Stimulated activated naive CD8-positive, alpha-beta T cell treated with anti-CD3 and anti-CD28 coated beads, Interleukin-15, Interleukin-2, amounts not matched to agents 100 ng/mL and 50 ng/mL, for 24 hours (primary cell): ENCODE data around the gene NEUROG1.

ENCODE experiments used
- H3K27ac Mint-ChIP-seq: one replicate; pipeline ENCODE4 v1.8.0; 2021; ENCODE audit warnings: mild to moderate bottlenecking, mixed read lengths
- H3K27me3 Mint-ChIP-seq: one replicate; pipeline ENCODE4 v1.8.0; 2021; ENCODE audit warnings: mixed read lengths
- H3K36me3 Mint-ChIP-seq: one replicate; pipeline ENCODE4 v1.8.0; 2021; ENCODE audit warnings: low read depth, mixed read lengths
- H3K4me1 Mint-ChIP-seq: one replicate; pipeline ENCODE4 v1.8.0; 2021; ENCODE audit warnings: low read depth, mixed read lengths
- H3K4me3 Mint-ChIP-seq: one replicate; pipeline ENCODE4 v1.8.0; 2021; ENCODE audit warnings: mild to moderate bottlenecking, mixed read lengths
- H3K9me3 Mint-ChIP-seq: one replicate; pipeline ENCODE4 v1.8.0; 2021; ENCODE audit warnings: mixed read lengths

Gene NEUROG1, protein sequence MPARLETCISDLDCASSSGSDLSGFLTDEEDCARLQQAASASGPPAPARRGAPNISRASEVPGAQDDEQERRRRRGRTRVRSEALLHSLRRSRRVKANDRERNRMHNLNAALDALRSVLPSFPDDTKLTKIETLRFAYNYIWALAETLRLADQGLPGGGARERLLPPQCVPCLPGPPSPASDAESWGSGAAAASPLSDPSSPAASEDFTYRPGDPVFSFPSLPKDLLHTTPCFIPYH

DNA sequence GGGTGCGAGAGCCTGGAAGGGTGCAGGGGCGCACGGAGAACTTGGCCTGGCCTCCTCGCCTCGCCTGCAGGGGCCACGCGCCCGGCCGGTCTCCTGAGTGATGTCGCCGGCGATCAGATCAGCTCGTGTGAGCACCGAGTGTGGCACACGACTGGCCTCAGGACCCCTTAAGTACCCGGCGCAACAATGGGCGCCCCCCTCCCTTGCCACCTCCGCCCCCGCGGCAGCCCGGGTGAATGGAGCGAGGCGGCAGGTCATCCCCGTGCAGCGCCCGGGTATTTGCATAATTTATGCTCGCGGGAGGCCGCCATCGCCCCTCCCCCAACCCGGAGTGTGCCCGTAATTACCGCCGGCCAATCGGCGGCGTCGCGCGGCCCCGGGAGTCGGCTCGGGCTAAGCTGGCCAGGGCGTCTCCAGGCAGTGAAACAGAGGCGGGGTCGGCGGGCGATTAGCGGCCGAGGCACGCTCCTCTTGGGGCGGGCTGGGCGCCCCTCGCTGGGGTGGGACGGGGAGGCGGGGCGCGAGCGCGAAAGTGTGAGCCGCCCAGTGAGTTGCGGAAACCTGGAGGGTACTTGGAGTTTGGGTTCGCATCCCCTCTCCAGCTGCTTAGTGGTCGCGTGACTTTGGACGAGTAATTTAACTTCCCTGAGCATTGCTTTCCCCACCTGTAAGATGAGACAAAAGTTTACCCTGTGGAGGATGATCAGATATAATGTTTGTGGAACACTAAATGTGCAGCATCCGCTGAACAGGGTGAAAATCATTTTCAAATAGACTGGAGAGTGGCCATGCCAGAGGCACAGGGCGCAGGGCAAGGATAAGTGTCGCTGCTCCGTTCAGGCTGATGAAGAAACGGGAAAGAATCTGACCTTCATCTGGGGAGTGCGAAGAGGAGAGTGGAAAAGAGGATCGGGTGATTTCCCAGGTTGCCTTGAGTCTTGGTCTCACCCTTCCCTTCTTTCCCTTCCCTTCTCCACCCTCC lies at the start of gene NEUROG1:
Gene NEUROG1 (minus strand): TSS at position 145 of the 982 bp plus-strand sequence. CDS start 274 bp downstream, outside the sequence.
- H3K4me3 Mint-ChIP-seq, result no peak within 1 kb of the TSS
- peaks cover 8% of the 10 kb centered on the region for H3K4me1 Mint-ChIP-seq
- H3K9me3 Mint-ChIP-seq, result no peaks in the 10 kb centered on the region
- H3K27ac Mint-ChIP-seq, result no peak within 1 kb of the TSS
- peaks cover 81% of the 10 kb centered on the region for H3K27me3 Mint-ChIP-seq
- H3K36me3 Mint-ChIP-seq, result no peaks in the 10 kb centered on the region

DNA sequence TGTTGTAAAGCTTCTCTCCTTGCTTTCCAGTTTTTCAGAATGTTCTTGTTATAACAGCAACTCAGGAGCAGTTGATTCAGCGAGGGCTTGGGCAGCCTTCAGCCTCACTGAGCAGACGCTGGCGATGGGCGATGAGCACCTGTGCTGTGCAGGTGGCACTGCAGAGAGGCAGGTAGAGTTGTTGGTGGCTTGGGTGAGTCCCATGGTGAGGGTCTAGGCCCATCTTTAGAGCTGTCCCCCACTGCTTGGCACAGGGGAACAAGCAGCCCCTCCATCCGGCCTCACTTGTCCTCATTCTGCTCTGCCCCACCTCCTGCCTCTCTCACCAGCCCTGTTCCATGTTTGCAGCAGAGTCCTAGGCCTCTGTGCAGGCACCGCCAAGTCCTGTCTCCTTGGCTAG lies 49.2 kb upstream of the NEUROG1 start:
- Mint-ChIP-seq H3K36me3 (no peaks in the 10 kb centered on the region), H3K4me1 (no peaks in the 10 kb centered on the region), H3K27me3 (peaks cover 31% of the 10 kb centered on the region), H3K4me3 (no peak overlapping the region), H3K9me3 (no peaks in the 10 kb centered on the region), H3K27ac (no peak overlapping the region)

DNA sequence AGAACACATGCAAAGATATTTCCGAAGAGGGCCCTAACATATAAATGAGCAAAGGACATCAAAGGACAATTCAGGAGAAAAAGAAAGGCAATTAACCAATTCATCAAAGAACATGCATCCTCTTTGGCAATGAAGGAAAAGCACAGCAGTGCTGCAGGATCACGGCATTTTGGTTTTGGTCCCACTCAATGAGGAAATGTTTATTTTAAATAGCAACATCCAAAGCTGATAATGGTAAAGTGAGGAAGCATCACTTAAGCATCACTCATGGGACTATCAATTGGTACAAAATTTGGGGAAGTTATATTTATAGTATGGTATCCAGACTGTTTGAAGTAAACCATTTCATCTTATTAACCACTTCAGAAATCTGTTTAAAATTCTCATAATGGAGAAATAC lies 48.5 kb upstream of the NEUROG1 start:
- Mint-ChIP-seq H3K36me3 (no peaks in the 10 kb centered on the region), H3K27ac (no peak overlapping the region), H3K27me3 (peaks cover 37% of the 10 kb centered on the region), H3K4me3 (no peak overlapping the region), H3K4me1 (no peaks in the 10 kb centered on the region), H3K9me3 (no peaks in the 10 kb centered on the region)

DNA sequence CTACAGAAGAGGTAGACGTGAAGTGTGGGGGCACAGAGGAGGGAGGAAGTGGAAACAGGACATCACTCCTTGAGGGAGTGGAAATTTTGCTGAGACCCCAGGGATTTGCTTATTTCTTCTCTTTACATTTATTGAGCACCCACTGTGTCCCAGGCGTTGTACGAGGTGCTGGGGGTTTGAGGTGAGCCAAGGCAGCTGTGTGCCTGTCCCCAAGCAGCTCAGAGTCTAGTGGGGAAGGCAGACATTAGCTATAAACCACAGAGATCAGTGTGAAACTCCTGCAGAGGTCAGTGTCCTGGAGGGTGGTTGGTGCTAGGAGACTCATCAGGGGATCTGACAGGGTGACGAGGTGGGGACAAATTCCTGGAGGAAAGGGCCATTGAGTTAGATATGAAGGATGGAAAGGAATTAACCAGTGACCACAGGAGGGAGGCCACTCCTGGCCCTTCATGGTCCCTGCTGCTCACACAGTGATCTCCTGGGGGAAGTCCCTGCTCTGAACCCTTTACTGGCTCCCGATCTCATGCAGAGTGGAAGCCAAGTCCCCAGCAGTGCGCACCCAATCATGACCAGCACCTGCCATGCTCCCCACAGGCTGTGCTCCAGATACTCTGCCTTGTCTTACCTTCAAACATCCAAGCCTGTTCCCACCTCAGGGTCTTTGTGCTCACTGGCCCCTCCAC lies 46.5 kb upstream of the NEUROG1 start:
- Mint-ChIP-seq H3K27ac (no peak overlapping the region), H3K36me3 (no peaks in the 10 kb centered on the region), H3K4me3 (no peak overlapping the region), H3K4me1 (no peaks in the 10 kb centered on the region), H3K9me3 (no peaks in the 10 kb centered on the region), H3K27me3 (peaks cover 55% of the 10 kb centered on the region)

DNA sequence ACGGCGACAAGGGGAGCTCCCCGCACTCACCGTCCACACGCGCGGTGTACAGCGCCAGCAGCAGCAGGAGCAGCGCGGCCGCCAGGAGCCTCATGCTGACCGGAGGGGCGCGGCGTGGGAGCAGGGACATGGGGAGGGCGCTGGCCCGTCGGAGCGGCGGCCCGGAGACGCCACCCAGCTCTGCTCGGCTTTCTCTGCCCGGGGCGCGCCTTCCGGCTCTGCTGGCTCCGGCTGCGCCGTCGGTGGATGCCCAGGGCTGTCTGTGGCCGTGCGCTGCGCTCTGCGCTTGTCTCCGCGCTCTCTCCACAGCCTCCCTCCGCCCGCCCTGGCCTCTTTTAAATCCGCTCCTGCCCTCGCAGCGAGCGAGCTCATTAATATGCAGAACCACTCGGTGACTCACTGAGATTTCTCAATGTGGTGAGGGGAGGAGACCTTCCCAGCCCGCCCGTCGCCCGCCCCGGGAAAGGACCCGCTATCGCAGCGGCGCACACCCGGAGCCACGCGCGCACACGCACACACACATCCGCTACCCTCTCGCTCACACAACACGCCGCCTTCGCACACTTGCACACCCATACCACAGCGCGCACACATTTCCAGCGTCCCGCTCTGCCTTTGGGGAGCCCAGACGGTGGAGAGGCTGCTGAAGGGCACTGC lies 43.0 kb upstream of the NEUROG1 start, which contains the start of gene CXCL14:
Gene CXCL14 (minus strand): TSS at position 307 of the 657 bp plus-strand sequence. CDS start 213 bp downstream, at position 94.
- Mint-ChIP-seq H3K27me3 (peaks cover 62% of the 10 kb centered on the region), H3K4me3 (no peak within 1 kb of the TSS), H3K4me1 (no peaks in the 10 kb centered on the region), H3K9me3 (no peaks in the 10 kb centered on the region), H3K36me3 (no peaks in the 10 kb centered on the region), H3K27ac (no peak within 1 kb of the TSS)

DNA sequence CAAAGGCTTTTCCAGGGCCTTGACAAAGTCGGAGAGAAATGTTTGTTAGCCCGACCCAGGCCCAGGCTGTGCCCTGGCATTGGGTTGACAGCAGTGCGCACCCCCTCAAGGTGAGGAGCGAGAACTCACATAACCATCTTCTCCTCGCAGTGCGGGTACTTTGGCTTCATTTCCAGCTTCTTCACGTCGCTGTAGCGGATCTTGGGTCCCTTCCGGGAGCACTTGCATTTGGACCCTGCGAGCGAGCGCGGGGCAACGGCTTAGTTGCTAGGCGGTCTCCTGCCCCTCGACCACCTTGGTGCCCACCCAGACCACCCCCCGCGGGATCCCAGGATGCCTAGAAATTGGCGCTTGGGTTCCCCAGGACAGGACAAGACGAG lies 42.5 kb upstream of the NEUROG1 start:
- Mint-ChIP-seq H3K36me3 (no peaks in the 10 kb centered on the region), H3K4me1 (no peaks in the 10 kb centered on the region), H3K27ac (no peak overlapping the region), H3K9me3 (no peaks in the 10 kb centered on the region), H3K27me3 (peaks cover 57% of the 10 kb centered on the region), H3K4me3 (no peak overlapping the region)

DNA sequence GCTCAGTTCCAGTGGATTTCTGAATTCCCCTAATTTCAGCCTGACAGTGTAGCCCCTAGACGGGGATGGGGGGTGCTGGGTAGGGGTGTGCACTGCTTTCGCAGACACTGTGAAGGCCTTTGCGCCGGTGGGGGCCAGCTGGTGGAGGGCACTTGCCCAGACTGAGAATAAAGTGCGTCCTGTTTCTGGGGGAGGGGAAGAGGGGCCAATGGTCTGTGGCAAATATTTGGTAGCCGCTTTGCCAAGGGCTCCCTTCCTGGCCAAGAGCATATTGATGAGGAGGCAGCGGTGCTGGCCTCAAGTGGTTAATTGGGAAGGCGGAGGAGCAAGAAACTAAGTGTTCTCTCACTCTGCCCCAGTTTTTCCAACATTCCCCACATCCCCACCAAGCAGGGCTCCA lies 41.7 kb upstream of the NEUROG1 start:
- Mint-ChIP-seq H3K27ac (no peak overlapping the region), H3K4me1 (no peaks in the 10 kb centered on the region), H3K27me3 (peaks cover 53% of the 10 kb centered on the region), H3K36me3 (no peaks in the 10 kb centered on the region), H3K4me3 (no peak overlapping the region), H3K9me3 (no peaks in the 10 kb centered on the region)

DNA sequence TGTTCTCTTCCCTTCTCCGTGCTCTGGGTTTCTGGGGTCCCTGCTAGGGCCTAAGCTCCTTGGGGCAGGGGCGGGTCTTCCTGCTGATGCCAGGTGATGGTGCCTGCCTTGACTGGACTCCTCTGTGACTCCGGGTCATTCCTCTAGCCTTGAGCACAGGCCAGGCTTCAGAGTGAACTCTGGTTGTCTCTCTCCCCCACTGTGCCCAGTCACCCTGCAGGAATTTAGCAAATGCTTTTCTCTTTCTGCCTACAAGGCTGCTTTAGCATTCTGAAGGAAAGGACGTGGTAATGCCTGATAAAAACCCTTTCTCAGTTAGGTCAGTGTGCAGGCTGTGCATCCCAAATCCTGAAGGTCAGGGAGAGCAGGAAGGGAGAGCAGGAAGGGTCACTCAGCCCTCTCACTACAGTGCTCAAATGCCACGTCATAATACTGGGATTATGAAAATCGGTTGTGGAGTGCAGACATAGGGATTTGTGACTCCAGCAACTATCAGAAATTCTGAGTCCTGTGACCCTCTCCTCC lies 40.4 kb upstream of the NEUROG1 start:
- Mint-ChIP-seq H3K36me3 (no peaks in the 10 kb centered on the region), H3K9me3 (no peaks in the 10 kb centered on the region), H3K27ac (no peak overlapping the region), H3K4me1 (no peaks in the 10 kb centered on the region), H3K27me3 (peaks cover 50% of the 10 kb centered on the region), H3K4me3 (no peak overlapping the region)

DNA sequence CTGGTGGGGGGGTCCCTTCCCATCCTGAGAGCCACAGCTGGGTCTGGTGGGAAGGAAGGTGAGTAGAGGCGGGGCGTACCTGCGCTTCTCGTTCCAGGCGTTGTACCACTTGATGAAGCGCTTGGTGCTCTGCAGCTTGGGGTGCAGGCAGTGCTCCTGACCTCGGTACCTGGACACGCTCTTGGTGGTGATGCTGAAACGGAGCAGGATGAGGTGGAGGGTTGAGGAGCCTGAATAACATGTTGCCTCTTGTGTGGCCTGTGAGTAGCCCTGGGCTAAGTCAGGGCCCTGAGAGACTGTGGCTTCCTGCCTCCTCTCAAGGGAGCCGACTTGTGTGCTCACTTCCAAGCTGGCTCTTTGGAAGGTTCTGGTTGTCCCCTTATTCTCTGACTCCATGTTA lies 38.7 kb upstream of the NEUROG1 start:
- Mint-ChIP-seq H3K9me3 (no peaks in the 10 kb centered on the region), H3K27me3 (peaks cover 37% of the 10 kb centered on the region), H3K36me3 (no peaks in the 10 kb centered on the region), H3K27ac (no peak overlapping the region), H3K4me3 (no peak overlapping the region), H3K4me1 (no peaks in the 10 kb centered on the region)

DNA sequence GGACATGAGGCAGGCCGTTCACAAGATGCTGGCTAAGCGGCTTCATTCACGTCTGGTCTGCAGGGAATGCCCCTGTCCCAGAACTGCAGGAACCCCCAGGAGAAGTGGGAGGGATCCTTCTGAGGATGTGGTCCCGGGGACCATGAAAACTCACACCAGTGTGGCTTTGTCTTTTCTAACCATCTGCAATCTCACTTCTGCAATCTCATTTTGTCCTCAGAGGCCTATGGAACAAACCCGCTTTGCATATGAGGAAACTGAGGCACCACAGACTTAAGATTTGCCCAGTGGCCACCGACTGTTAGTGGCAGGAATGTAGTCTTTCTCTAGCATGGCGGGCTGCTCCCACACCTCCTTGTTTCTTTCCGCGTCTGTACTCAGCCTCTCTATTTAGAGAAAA lies 36.1 kb upstream of the NEUROG1 start:
- Mint-ChIP-seq H3K4me3 (no peak overlapping the region), H3K9me3 (no peaks in the 10 kb centered on the region), H3K4me1 (no peaks in the 10 kb centered on the region), H3K27ac (no peak overlapping the region), H3K36me3 (no peaks in the 10 kb centered on the region), H3K27me3 (peaks cover 14% of the 10 kb centered on the region)

DNA sequence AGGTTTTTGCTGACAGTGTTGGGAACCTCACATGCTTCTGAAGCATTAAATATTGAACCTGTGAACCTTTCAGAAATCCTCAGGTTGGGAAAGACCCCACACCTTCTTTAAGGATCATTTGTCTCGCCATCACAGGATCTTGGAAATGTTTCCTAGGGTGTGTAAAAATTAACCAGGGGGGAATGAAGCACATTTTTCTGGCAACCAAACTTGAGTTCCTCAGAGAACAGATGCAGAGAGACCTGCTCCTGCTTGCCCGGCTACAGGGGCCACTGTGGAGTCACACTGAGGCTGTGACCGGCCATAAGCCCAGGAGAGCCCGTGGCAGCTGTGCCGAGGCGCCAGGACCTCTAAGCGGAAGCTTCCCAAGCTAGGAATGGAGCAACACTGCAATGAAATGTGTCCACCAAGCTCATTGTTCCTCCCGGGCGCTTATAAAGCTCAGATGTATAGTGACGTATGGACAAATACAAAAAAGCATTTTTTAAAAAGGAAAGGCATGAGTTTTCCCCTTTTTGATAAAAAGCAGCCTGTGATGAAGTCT lies 35.4 kb upstream of the NEUROG1 start:
- H3K36me3 Mint-ChIP-seq, result no peaks in the 10 kb centered on the region
- no peaks in the 10 kb centered on the region for H3K9me3 Mint-ChIP-seq
- H3K4me3 Mint-ChIP-seq, result no peak overlapping the region
- no peak overlapping the region for H3K27ac Mint-ChIP-seq
- no peaks in the 10 kb centered on the region for H3K4me1 Mint-ChIP-seq
- peaks cover 13% of the 10 kb centered on the region for H3K27me3 Mint-ChIP-seq

DNA sequence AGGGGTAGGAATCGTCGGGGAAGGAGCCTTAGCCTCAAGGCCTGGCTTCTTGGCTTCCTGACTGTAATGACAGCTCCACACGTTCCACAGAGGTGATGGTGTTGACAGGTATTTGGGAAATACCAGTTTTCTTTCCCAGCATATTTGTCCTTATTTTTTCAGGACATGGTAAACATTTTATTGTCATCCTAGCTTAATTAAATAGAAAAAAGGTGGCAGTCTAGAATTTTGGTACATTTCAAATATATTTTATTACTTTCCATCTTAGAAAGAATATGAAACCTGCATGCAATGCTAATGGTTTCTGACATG lies 34.6 kb upstream of the NEUROG1 start:
- no peak overlapping the region for H3K27ac Mint-ChIP-seq
- no peaks in the 10 kb centered on the region for H3K9me3 Mint-ChIP-seq
- H3K36me3 Mint-ChIP-seq, result no peaks in the 10 kb centered on the region
- H3K27me3 Mint-ChIP-seq, result peaks cover 10% of the 10 kb centered on the region
- no peak overlapping the region for H3K4me3 Mint-ChIP-seq
- no peaks in the 10 kb centered on the region for H3K4me1 Mint-ChIP-seq

DNA sequence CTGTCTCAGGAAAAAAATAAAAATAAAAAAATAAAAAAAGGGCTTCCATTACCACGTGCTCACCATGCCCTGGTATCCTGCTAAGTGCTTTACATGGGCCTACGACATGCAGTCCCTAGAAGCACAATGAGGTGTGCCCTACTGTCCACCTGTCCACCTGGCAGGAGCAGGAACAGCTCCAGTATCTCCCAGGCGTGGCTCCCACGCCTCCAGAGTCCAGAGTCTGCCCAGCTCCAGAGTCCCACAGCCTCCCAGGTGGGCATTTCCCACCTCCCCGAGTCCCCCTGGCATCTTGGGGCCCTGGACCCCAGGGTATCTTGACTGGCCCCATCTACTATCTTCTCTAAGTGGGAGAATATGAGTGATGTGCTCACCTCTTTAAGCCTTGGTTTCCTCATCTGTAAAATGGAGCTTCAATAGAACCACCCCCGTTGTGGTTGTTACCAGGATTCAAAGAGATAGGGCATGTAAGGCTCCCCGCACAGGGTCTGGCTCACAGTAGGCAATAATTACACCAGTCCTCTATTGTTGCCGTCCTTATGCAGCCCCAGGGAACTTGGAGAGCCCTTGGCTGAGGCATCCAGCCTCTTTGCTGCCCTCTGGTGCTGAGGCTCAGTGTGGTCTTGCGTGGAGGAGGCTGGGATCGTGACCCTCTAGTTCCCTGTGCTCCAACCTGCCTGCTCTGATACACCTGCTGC lies 34.1 kb upstream of the NEUROG1 start:
- no peak overlapping the region for H3K27ac Mint-ChIP-seq
- peaks cover 14% of the 10 kb centered on the region for H3K27me3 Mint-ChIP-seq
- H3K9me3 Mint-ChIP-seq, result no peaks in the 10 kb centered on the region
- no peaks in the 10 kb centered on the region for H3K36me3 Mint-ChIP-seq
- no peak overlapping the region for H3K4me3 Mint-ChIP-seq
- H3K4me1 Mint-ChIP-seq, result no peaks in the 10 kb centered on the region

DNA sequence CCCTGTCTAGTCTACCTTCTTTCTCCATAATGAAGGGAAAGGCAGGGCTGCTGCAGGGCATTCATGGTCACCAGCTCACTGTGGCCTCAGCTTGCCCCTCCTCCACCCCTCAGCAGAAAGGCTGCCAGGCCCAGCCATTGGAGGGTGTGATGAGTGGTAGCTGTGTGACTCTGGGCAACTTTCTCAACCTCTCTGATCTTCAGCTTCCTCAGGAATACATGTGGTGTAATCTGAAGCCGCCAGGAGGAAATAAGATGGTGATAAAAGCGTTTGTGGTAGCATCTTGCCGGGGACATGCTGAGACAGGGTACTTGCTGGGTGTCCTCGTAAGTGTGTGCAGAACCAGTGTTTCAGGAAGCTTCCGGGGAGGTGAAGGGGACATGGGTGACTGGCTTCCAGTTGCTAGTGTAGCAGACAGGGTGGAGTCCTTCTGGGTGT lies 33.2 kb upstream of the NEUROG1 start:
- no peak overlapping the region for H3K4me3 Mint-ChIP-seq
- H3K27ac Mint-ChIP-seq, result no peak overlapping the region
- peaks cover 14% of the 10 kb centered on the region for H3K27me3 Mint-ChIP-seq
- no peaks in the 10 kb centered on the region for H3K9me3 Mint-ChIP-seq
- H3K36me3 Mint-ChIP-seq, result no peaks in the 10 kb centered on the region
- no peaks in the 10 kb centered on the region for H3K4me1 Mint-ChIP-seq
